OCI-LY7 (cell line): Measurements from ENCODE around the gene OMA1.

Experiments used
- CTCF ChIP-seq: fragments of 200-600 bp; sonication (generic); conservative IDR thresholded peaks from 2 replicates; pipeline ENCODE4 v1.5.1; 2014; ENCODE audit warnings: mild to moderate bottlenecking, antibody characterized with exemption, low read length, moderate library complexity, mixed read lengths
- EZH2phosphoT487 ChIP-seq: fragments of 200-600 bp; sonication (generic); IDR thresholded peaks from 2 replicates; pipeline ENCODE4 v1.6.1; 2018; ENCODE audit warnings: low read depth, borderline replicate concordance, mild to moderate bottlenecking, mixed run types, antibody characterized with exemption, low read length, moderate library complexity, mixed read lengths

GRCh38 chr1:58585581-58586151, 39.1 kb upstream of the OMA1 start:
- TF ChIP-seq CTCF = no peak
- no peak for TF ChIP-seq EZH2phosphoT487
